GM12865 (cell line): ENCODE results near the gene RPUSD4.

ENCODE experiments used
- DNase-seq: peaks from one replicate; pipeline ENCODE4 v3.0.0; 2010; ENCODE audit warnings: low read depth
- H3K4me3 ChIP-seq: 2 replicates; pipeline ENCODE4 v1.5.1; 2011; ENCODE audit warnings: mild to moderate bottlenecking, low read depth, low read length, control low read depth
- CTCF ChIP-seq: IDR thresholded peaks from 2 replicates; pipeline ENCODE4 v1.5.1; 2011; ENCODE audit warnings: low read length, control low read depth, low read depth, inconsistent platforms; ENCODE audit not compliant: insufficient read depth; ENCODE audit errors: missing control alignments

The RPUSD4 gene

DNA sequence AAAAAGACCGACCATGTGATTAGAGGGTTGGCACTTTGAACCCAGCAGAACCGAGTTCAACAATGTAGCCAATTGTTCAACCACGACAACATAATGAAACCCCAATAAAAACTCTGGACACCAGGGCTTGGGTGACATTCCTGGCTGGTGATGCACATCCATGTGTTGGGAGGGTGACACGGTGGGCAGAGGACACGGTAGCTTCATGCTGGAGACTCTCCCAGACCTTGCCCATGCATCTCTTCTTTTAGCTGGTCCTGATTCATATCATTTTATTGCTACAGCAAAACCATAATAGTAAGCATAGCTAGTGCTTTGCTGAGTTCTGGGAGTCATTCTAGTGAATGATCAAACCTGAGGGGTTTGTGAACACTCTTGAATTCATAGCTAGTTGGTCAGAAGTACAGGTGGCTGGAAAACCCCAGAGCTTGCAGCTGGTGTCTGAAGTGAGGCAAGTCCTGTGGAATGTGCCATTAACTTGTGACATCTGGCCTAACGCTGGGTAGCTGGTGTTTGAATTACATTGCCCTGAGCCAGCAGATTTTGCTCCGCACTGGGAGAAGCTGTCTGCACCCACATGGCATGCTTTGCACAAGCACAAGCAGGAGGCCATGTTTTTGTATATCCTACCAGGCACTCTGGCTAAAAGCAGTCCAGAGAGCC, 14.0 kb downstream of the RPUSD4 start:
- peak; percentile 33 for DNase-seq
- no peak overlapping the region for H3K4me3 ChIP-seq
- no peak for TF ChIP-seq CTCF

GRCh38 chr11:126195119-126195518, 16.3 kb downstream of the RPUSD4 start:
- no peak for TF ChIP-seq CTCF
- H3K4me3 ChIP-seq: no peak overlapping the region
- no peak for DNase-seq

- H3K4me3 ChIP-seq: no peak overlapping the region
- DNase-seq: peak; percentile 35
- peak; percentile 40 for TF ChIP-seq CTCF
Observed at GRCh38 chr11:126194121-126194543, 17.3 kb downstream of the RPUSD4 start.

DNA sequence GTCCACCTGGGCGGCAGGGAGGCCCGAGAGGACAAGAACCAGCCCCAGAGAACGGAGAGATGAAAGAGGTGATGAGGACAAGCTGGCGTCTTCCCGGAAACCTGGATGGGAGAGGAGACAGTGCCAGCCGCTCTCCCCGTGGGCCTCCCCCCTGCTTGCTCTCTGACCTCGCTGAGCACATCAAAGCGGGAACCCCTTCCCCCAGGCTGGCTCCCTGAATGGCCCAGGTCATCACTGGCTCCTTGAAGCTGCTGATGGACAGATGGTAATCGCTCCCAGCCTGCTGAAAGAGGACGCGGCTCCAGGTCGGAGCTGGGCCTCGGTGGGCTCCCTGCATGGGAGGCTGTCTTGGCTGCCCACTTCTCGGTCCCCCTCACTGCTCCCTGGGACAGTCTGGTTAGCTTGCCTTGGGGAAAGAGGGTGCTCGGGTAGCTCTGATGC, 18.4 kb downstream of the RPUSD4 start:
- H3K4me3 ChIP-seq: no peak overlapping the region
- no peak for DNase-seq
- no peak for TF ChIP-seq CTCF

GRCh38 chr11:126192361-126192760, 19.1 kb downstream of the RPUSD4 start:
- no peak for DNase-seq
- H3K4me3 ChIP-seq: no peak overlapping the region
- TF ChIP-seq CTCF: no peak

DNA sequence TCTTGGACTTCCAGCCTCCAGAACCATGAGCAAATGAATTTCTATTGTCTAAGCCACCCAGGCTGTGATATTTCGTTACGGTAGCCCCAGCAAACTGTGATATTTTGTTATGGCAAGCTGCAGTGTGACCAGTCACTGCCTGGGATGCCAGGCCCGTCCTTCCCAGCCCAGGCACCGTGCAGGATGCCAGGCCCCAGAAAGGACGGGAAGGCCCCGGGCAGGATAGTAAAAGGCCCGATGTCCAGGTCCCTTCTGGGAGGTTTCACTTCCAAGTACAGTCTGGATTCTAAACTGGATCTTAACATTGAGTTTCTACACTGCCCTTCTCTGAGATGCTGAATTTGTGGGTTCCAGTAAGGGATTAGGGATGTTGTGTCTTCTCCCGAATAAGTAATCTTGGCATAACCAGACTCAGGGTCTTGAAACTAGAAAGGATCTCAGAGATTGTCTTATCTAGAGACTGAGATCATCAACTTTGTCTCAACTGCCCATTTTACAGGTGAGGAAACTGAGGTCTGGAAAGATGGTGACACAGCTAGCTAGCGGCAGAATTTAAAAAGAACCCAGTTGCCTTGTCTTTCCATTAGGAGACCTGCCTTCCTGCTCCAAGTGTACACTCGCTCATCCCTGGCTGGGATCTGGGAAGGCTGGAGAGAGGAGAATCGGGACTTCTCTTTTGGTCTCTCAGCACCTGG, 19.9 kb downstream of the RPUSD4 start:
- no peak for DNase-seq
- no peak overlapping the region for H3K4me3 ChIP-seq
- no peak for TF ChIP-seq CTCF
